Esophagus muscularis mucosa (tissue), 4 donors: ENCODE results near the gene RNF180. TPM values are rescaled to one million over a fixed set of nuclear protein-coding genes. Genes with fewer than 3 reads are reported as not detected.

Source experiments
- DNase-seq: peaks from one replicate; pipeline ENCODE4 v3.0.0-alpha.2; 2017; ENCODE audit errors: extremely low spot score
- H3K27ac ChIP-seq, 4 donors: fragments of 200-600 bp; sonication (generic); replicated peaks in 1 of 4; 1 replicate in 3 of 4; 2 replicates in 1 of 4; pipeline ENCODE4 v1.5.1; 2016 to 2019; ENCODE audit warnings: mild to moderate bottlenecking in 1 of 4
- H3K27me3 ChIP-seq, 4 donors: fragments of 200-600 bp; sonication (generic); one replicate each; pipeline versions ENCODE4 v1.5.1 to v1.6.0; 2016 to 2019
- H3K36me3 ChIP-seq, 4 donors: fragments of 200-600 bp; sonication (generic); one replicate each; pipeline ENCODE4 v1.5.1; 2016 to 2019
- H3K4me1 ChIP-seq, 4 donors: fragments of 200-600 bp; sonication (generic); one replicate each; pipeline ENCODE4 v1.5.1; 2016 to 2019
- H3K4me3 ChIP-seq, 4 donors: fragments of 200-600 bp; sonication (generic); 1 replicate in 2 of 4; 2 replicates in 2 of 4; pipeline ENCODE4 v1.5.1; 2016 to 2019; ENCODE audit warnings: mild to moderate bottlenecking in 4 of 4, moderate library complexity in 1 of 4
- H3K9me3 ChIP-seq, 4 donors: fragments of 200-600 bp; sonication (generic); 1 replicate in 3 of 4; 2 replicates in 1 of 4; pipeline ENCODE4 v1.5.1; 2016 to 2019
- CTCF ChIP-seq, 3 experiments: fragments of 200-600 bp in 2 of 3; fragments of 450-650 bp in 1 of 3; sonication (generic) in 2 of 3; IDR thresholded peaks; one replicate each; pipeline ENCODE4 v1.5.1; 2017 to 2019; ENCODE audit warnings: antibody characterized with exemption in 3 of 3, mild to moderate bottlenecking in 2 of 3, moderate library complexity in 1 of 3
- EP300 ChIP-seq: sonication (generic); formaldehyde crosslinking; IDR thresholded peaks from one replicate; pipeline ENCODE4 v1.6.1; 2017; ENCODE audit warnings: antibody characterized with exemption
- POLR2A ChIP-seq: fragments of 450-650 bp; IDR thresholded peaks from one replicate; pipeline ENCODE4 v1.6.1; 2017; ENCODE audit warnings: antibody characterized with exemption, moderate library complexity, mild to moderate bottlenecking, low read depth
- POLR2AphosphoS5 ChIP-seq, 2 donors: sonication (generic); formaldehyde crosslinking; IDR thresholded peaks; one replicate each; pipeline ENCODE4 v1.6.1; 2017; ENCODE audit warnings: antibody characterized with exemption in 2 of 2
- WGBS: methylation state at CpG from one replicate; pipeline ENCODE4 v1.1.5; 2018; 5-methylcytosine and 5-hydroxymethylcytosine counted together
- intact Hi-C: fragments of 100-400 bp; cut with DNase I; formaldehyde crosslinking; loops from one replicate; pipeline ENCODE4 v1.15.1; 2023
- total RNA-seq, 4 donors: library from RNA; depleted of rRNA; stranded (reverse); fragments of >200 nt; gene quantifications; one replicate each; pipeline versions ENCODE4 v1.1.0 to v1.2.1, GENCODE V29; 2016

RNF180 gene
- total RNA-seq = 10 to 100 TPM; 17.9 to 22.4 (median 21.0) TPM

- intact Hi-C loops = no loop called here
- peaks cover 8 to 30% (median 21%) of the 10 kb centered on the region in 4 donors for H3K4me1 ChIP-seq
- no peaks in the 10 kb centered on the region for H3K9me3 ChIP-seq
- no peaks in the 10 kb centered on the region for H3K36me3 ChIP-seq
- DNase-seq = no peak
- peak within 1 kb of the TSS; percentile 74 to 87 (median 82) for H3K27ac ChIP-seq
- no peak for TF ChIP-seq EP300
- no peak for TF ChIP-seq POLR2AphosphoS5 (IDR thresholded peaks at IDR 0.05)
- no peak for TF ChIP-seq POLR2A
- no peak for TF ChIP-seq CTCF (IDR thresholded peaks at IDR 0.05)
- peak within 1 kb of the TSS; percentile 62 to 89 (median 88) for H3K4me3 ChIP-seq
- no peaks in the 10 kb centered on the region for H3K27me3 ChIP-seq
- 0% methylated on average over 18 of the region's 88 CpGs for WGBS
Observed at GRCh38 chr5:64165500-64166200, at the start of gene RNF180. Gene RNF180, plus strand, starts transcription at chr5:64165843. Its CDS starts 34,965 bp downstream, at chr5:64200808.

GRCh38 chr5:64125521-64125920 is 40.1 kb upstream of the RNF180 start:
- Histone ChIP-seq H3K9me3 (no peaks in the 10 kb centered on the region), H3K4me1 (no peaks in the 10 kb centered on the region), H3K36me3 (no peaks in the 10 kb centered on the region), H3K4me3 (no peak overlapping the region), H3K27ac (no peak overlapping the region), H3K27me3 (no peaks in the 10 kb centered on the region)
- DNase-seq = no peak
- whole genome bisulfite sequencing = 38% methylated on average over 1 of the region's 1 CpG
- TF ChIP-seq CTCF (IDR thresholded peaks at IDR 0.05) (no peak), POLR2A (no peak), EP300 (no peak), POLR2AphosphoS5 (IDR thresholded peaks at IDR 0.05) (no peak)
- intact Hi-C loops = no loop called here

- Histone ChIP-seq H3K27ac (no peak overlapping the region), H3K4me3 (no peak overlapping the region), H3K36me3 (no peaks in the 10 kb centered on the region), H3K9me3 (no peaks in the 10 kb centered on the region), H3K27me3 (no peaks in the 10 kb centered on the region), H3K4me1 (no peaks in the 10 kb centered on the region)
- no peak for DNase-seq
- TF ChIP-seq EP300 (no peak), POLR2AphosphoS5 (IDR thresholded peaks at IDR 0.05) (no peak), CTCF (IDR thresholded peaks at IDR 0.05) (no peak), POLR2A (no peak)
- intact Hi-C loops = no loop called here
Observed at GRCh38 chr5:64126202-64126741, 39.4 kb upstream of the RNF180 start.

- 77% methylated on average over 3 of the region's 3 CpGs for WGBS
- H3K9me3 ChIP-seq = no peaks in the 10 kb centered on the region
- intact Hi-C loops = no loop called here
- no peak for TF ChIP-seq EP300
- TF ChIP-seq CTCF (IDR thresholded peaks at IDR 0.05) = no peak
- no peak for TF ChIP-seq POLR2AphosphoS5 (IDR thresholded peaks at IDR 0.05)
- H3K4me3 ChIP-seq = no peak overlapping the region
- no peak overlapping the region for H3K27ac ChIP-seq
- no peak for DNase-seq
- H3K36me3 ChIP-seq = no peaks in the 10 kb centered on the region
- H3K4me1 ChIP-seq = peaks cover 10 to 13% (median 12%) of the 10 kb centered on the region in 4 donors
- no peaks in the 10 kb centered on the region for H3K27me3 ChIP-seq
Observed at GRCh38 chr5:64140018-64140417, 25.6 kb upstream of the RNF180 start.
